C4-2B (cell line): ENCODE measurements around the gene PRIMPOL.
A peak's percentile ranks its signal among the peaks of the same experiment; 100 is the strongest.

Source experiments
- H3K27ac ChIP-seq: fragments of 450-650 bp; 2 replicates; pipeline ENCODE4 v1.5.1; 2017
- CTCF ChIP-seq: fragments of 450-650 bp; conservative IDR thresholded peaks from 2 replicates; pipeline ENCODE4 v1.5.1; 2017; ENCODE audit warnings: mild to moderate bottlenecking
- ZFX ChIP-seq: fragments of 450-650 bp; IDR thresholded peaks from 2 replicates; pipeline ENCODE4 v1.6.1; 2017

Gene PRIMPOL

GRCh38 chr4:184721254-184721653 is 71.7 kb downstream of the PRIMPOL start:
- TF ChIP-seq ZFX = no peak
- TF ChIP-seq CTCF = no peak
- no peak overlapping the region for H3K27ac ChIP-seq

- H3K27ac ChIP-seq = no peak overlapping the region
- TF ChIP-seq ZFX (no peak), CTCF (peak; percentile 32; the same call in 1 of the 2 replicates)
Observed at GRCh38 chr4:184722798-184723197, 73.3 kb downstream of the PRIMPOL start.

DNA sequence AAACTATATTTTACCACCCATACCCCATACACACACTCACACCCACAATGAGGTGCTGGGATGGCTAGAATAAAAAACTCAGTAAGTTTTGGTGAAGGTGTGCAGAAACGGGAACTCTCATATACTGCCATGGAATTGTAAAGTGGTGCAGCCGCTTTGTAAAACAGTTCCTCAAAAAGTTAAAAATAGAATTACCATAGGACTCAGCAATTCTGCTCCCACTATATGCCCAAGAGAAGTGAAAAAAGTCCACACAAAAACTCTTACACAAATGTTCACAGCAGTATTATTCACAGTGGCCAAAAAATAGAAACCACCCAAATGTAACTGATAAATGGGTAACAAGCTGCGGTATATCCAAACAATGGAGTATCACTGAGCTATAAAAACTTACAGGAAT is 77.9 kb downstream of the PRIMPOL start:
- no peak overlapping the region for H3K27ac ChIP-seq
- no peak for TF ChIP-seq CTCF
- TF ChIP-seq ZFX = no peak

- TF ChIP-seq ZFX (no peak), CTCF (no peak)
- H3K27ac ChIP-seq = no peak overlapping the region
Observed at GRCh38 chr4:184728858-184729257, 79.3 kb downstream of the PRIMPOL start.

DNA sequence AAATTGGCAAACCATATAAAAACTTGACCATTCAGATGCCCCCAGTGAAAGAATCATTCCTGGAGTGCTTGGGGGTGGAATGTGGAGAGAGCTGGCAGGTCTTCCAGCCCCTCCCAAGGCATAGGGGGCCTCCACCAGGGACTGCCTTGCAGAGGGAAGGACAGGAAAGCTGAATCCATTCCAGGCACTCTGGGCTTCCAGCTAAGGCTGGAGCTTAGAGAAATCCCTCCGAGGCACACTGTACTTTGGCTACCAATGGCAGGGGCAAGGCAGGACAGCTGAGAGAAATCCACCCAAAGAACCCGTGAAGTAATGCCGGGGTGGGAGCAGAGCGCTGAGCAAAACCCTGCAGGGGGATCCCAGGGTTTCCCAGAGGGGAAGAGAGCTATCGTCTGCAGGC is 80.4 kb downstream of the PRIMPOL start:
- TF ChIP-seq ZFX = no peak
- TF ChIP-seq CTCF = no peak

GRCh38 chr4:184731056-184731455 is 81.5 kb downstream of the PRIMPOL start:
- TF ChIP-seq ZFX (no peak), CTCF (no peak)
- H3K27ac ChIP-seq = no peak overlapping the region

More for the DNA sequence above, 80.4 kb downstream of the PRIMPOL start:
- H3K27ac ChIP-seq = no peak overlapping the region; the same call in 1 of the 2 replicates

- peak overlapping the region; percentile 85 for H3K27ac ChIP-seq
- no peak for TF ChIP-seq ZFX
- no peak for TF ChIP-seq CTCF
Observed at GRCh38 chr4:184732126-184732525, 82.6 kb downstream of the PRIMPOL start.
